T1000 (cell line): ENCODE results near the gene HECTD1.
"Not testable (repeated sequence)": the region's sequence is repeated elsewhere in the genome, so short reads cannot be mapped to it uniquely, and the experiment has no call there.

Experiments
- DNase-seq: peaks from one replicate; lab custom pipeline; 2025; ENCODE audit warnings: mixed read lengths; lab: John Stamatoyannopoulos, UW

The HECTD1 gene

GRCh38 chr14:31228533-31228932 is 20.9 kb upstream of the HECTD1 start:
- no peak for DNase-seq

GRCh38 chr14:31224808-31225207 is 17.2 kb upstream of the HECTD1 start:
- DNase-seq = no peak

GRCh38 chr14:31223331-31223730 is 15.7 kb upstream of the HECTD1 start:
- no peak for DNase-seq

- DNase-seq = no peak
Observed at GRCh38 chr14:31222834-31223233, 15.2 kb upstream of the HECTD1 start.

- no peak for DNase-seq
Observed at GRCh38 chr14:31221266-31221665, 13.7 kb upstream of the HECTD1 start.

- no peak for DNase-seq
Observed at GRCh38 chr14:31219169-31219568, 11.6 kb upstream of the HECTD1 start.

GRCh38 chr14:31216359-31216758 is 8.8 kb upstream of the HECTD1 start:
- DNase-seq = no peak

- no peak for DNase-seq
Observed at GRCh38 chr14:31212893-31213292, 5.3 kb upstream of the HECTD1 start.

GRCh38 chr14:31209605-31210004 is 2.0 kb upstream of the HECTD1 start:
- DNase-seq = no peak

GRCh38 chr14:31208546-31209424 is 1.2 kb upstream of the HECTD1 start:
- DNase-seq = no peak

- no peak for DNase-seq
Observed at GRCh38 chr14:31207287-31207754, 272 bp downstream of the HECTD1 start.

- DNase-seq = no peak
Observed at GRCh38 chr14:31206536-31207286, 882 bp downstream of the HECTD1 start.

- DNase-seq = no peak
Observed at GRCh38 chr14:31205681-31206535, 1.7 kb downstream of the HECTD1 start.

GRCh38 chr14:31204593-31205534 is 2.7 kb downstream of the HECTD1 start:
- DNase-seq = no peak

GRCh38 chr14:31203899-31204592 is 3.5 kb downstream of the HECTD1 start:
- not testable (repeated sequence) for DNase-seq

GRCh38 chr14:31203414-31203742 is 4.2 kb downstream of the HECTD1 start:
- DNase-seq = no peak

GRCh38 chr14:31201111-31201510 is 6.5 kb downstream of the HECTD1 start:
- DNase-seq = no peak

- DNase-seq = no peak
Observed at GRCh38 chr14:31200702-31200990, 6.9 kb downstream of the HECTD1 start.

GRCh38 chr14:31197671-31198070 is 9.9 kb downstream of the HECTD1 start:
- DNase-seq = no peak

GRCh38 chr14:31196839-31197492 is 10.6 kb downstream of the HECTD1 start:
- no peak for DNase-seq
